D721Med (cell line): Measurements from ENCODE around the gene CCDC124.

ENCODE experiments used
- DNase-seq: peaks from one replicate; pipeline ENCODE4 v3.0.0; 2011; ENCODE audit warnings: low spot score; ENCODE audit not compliant: insufficient read length
- FAIRE-seq: peaks from 2 replicates; lab custom pipeline; 2011; peaks lifted over from hg19 to GRCh38; lab: Jason Lieb, UNC
- CTCF ChIP-seq: IDR thresholded peaks from 2 replicates; pipeline ENCODE4 v1.5.1; 2012; ENCODE audit warnings: mild to moderate bottlenecking, control low read depth; ENCODE audit not compliant: insufficient read depth; ENCODE audit errors: missing control alignments

Gene CCDC124

GRCh38 chr19:17947815-17948513 is 15.1 kb downstream of the CCDC124 start:
- no peak for FAIRE-seq
- peak; percentile 96 for DNase-seq

GRCh38 chr19:17948514-17948900 is 15.7 kb downstream of the CCDC124 start:
- DNase-seq = no peak
- FAIRE-seq = no peak
- no peak for TF ChIP-seq CTCF

More at GRCh38 chr19:17947815-17948513, 15.1 kb downstream of the CCDC124 start:
- TF ChIP-seq CTCF = no peak

- TF ChIP-seq CTCF = no peak
- no peak for DNase-seq
- no peak for FAIRE-seq
These were observed 16.4 kb downstream of the CCDC124 start for GRCh38 chr19:17948931-17949930.

GRCh38 chr19:17949956-17950309 is 17.1 kb downstream of the CCDC124 start:
- DNase-seq (no peak), FAIRE-seq (no peak)
- TF ChIP-seq CTCF = no peak

- FAIRE-seq = no peak
- DNase-seq = no peak
- TF ChIP-seq CTCF = no peak
These were observed 17.7 kb downstream of the CCDC124 start for GRCh38 chr19:17950310-17951156.

- no peak for TF ChIP-seq CTCF
- FAIRE-seq (no peak), DNase-seq (no peak)
These were observed 18.6 kb downstream of the CCDC124 start for GRCh38 chr19:17951157-17951989.
